Measurements from ENCODE around the gene CFAP70. TPM values are rescaled to one million over a fixed set of nuclear protein-coding genes. Genes with fewer than 3 reads are reported as not detected.

Gene CFAP70
- total RNA-seq, 6 donors from 2014 or later, result 1.2 to 54.1 (median 8.6) TPM

DNA sequence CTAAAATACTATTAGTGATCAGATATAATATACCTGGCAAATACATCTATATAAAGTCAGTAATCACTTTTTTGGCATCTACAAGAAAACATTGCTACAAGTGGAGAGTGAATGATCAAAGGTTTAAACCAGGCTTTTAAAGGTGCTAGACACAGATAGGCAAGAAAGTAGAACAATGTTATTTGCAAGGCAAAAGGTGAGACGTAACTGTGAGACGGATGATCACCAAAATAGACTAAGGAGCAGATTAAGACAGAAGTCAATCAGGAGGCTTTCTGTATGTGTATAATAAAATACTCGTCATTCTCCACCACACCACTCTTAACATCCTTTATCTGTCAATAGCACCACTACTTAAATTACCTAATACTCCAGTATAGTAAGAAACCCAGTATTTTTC is 46.9 kb upstream of the CFAP70 start:
- peaks cover 0 to 14% (median 5%) of the 10 kb centered on the region in 4 donors for H3K4me1 ChIP-seq
- no peak for ATAC-seq (ENCODE audit: low FRiP score in 2 of 2)
- no peak for DNase-seq
- H3K4me3 ChIP-seq, result no peak overlapping the region
- no peaks in the 10 kb centered on the region for H3K27me3 ChIP-seq
- WGBS, 2 donors, result 90 to 93% methylated on average over 3 of the region's 3 CpGs
- no peak overlapping the region for H3K27ac ChIP-seq
- H3K36me3 ChIP-seq, result peaks cover 0 to 9% (median 0%) of the 10 kb centered on the region in 4 donors
- H3K9me3 ChIP-seq, result no peaks in the 10 kb centered on the region
- TF ChIP-seq POLR2AphosphoS5 (IDR thresholded peaks at IDR 0.05), result no peak
- TF ChIP-seq POLR2A (IDR thresholded peaks at IDR 0.05), result no peak
- no peak for TF ChIP-seq EP300 (IDR thresholded peaks at IDR 0.05)
- TF ChIP-seq, protein P1, sequence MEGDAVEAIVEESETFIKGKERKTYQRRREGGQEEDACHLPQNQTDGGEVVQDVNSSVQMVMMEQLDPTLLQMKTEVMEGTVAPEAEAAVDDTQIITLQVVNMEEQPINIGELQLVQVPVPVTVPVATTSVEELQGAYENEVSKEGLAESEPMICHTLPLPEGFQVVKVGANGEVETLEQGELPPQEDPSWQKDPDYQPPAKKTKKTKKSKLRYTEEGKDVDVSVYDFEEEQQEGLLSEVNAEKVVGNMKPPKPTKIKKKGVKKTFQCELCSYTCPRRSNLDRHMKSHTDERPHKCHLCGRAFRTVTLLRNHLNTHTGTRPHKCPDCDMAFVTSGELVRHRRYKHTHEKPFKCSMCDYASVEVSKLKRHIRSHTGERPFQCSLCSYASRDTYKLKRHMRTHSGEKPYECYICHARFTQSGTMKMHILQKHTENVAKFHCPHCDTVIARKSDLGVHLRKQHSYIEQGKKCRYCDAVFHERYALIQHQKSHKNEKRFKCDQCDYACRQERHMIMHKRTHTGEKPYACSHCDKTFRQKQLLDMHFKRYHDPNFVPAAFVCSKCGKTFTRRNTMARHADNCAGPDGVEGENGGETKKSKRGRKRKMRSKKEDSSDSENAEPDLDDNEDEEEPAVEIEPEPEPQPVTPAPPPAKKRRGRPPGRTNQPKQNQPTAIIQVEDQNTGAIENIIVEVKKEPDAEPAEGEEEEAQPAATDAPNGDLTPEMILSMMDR (IDR thresholded peaks at IDR 0.05), result no peak

DNA sequence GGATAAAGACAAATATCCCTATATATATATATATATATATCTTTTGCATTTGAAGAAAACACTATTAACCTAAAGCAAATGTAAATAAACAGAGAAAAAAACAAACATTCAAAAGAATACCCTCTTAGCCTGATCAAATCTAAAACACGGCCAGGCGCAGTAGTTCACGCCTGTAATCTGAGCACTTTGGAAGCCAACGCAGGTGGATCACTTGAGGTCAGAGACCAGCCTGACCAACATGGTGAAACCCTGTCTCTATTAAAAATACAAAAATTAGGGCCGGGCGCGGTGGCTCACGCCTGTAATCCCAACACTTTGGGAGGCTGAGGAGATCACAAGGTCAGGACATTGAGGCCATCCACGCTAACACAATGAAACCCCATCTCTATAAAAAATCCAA is 46.0 kb upstream of the CFAP70 start:
- Histone ChIP-seq H3K36me3 (peaks cover 0 to 17% (median 0%) of the 10 kb centered on the region in 4 donors), H3K4me1 (peaks cover 0 to 14% (median 4%) of the 10 kb centered on the region in 4 donors), H3K4me3 (no peak overlapping the region), H3K9me3 (no peaks in the 10 kb centered on the region), H3K27ac (no peak overlapping the region), H3K27me3 (no peaks in the 10 kb centered on the region)
- no peak for TF ChIP-seq POLR2AphosphoS5 (IDR thresholded peaks at IDR 0.05)
- TF ChIP-seq EP300 (IDR thresholded peaks at IDR 0.05), result no peak
- TF ChIP-seq, protein P1 (IDR thresholded peaks at IDR 0.05), result no peak
- TF ChIP-seq POLR2A (IDR thresholded peaks at IDR 0.05), result no peak
- WGBS, 2 donors, result 94 to 95% methylated on average over 9 of the region's 9 CpGs
- ATAC-seq (ENCODE audit: low FRiP score in 2 of 2) (no peak), DNase-seq (no peak)

DNA sequence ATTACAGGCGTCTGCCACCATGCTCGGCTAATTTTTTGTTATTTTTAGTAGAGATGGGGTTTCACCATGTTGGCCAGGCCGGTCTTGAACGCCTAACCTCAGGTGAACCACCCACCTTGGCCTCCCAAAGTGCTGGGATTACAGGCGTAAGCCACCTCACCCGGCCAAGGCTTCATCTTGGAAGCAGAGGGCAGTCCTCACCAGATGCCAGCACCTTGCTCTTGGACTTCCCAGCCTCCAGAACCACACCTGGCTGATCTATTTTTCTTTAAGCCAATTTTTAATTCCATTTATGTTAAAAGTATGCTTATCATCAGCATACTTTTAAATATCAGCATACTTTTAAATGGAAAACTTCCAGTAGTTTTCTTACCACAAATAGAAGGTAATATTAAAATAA is 43.0 kb upstream of the CFAP70 start:
- no peaks in the 10 kb centered on the region for H3K9me3 ChIP-seq
- no peak for ATAC-seq (ENCODE audit: low FRiP score in 2 of 2)

DNA sequence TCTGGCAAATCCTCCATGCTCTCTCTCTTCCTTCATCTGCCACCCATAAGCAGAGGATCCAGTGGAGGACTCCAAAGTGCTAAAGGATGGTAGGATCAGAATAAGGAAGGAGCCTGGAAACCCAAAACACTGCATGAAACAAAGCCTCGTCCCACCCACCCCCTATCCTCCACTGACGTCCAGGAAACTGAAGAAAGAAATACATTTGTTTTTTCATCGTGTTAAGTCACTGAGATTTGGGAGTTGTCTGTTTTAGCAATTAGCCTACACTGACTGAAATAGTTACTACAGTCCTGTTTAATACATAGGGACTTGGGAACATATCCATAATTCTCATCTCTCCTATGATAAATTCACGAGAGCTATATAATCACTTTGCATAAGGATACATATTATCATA is 40.4 kb upstream of the CFAP70 start:
- 80 to 85% methylated on average over 4 of the region's 4 CpGs for WGBS, 2 donors
- no peak for DNase-seq

More for the DNA sequence above, 43.0 kb upstream of the CFAP70 start:
- H3K36me3 ChIP-seq, result peaks cover 5 to 38% (median 12%) of the 10 kb centered on the region in 4 donors
- DNase-seq, result no peak
- 94 to 98% methylated on average over 6 of the region's 6 CpGs for WGBS, 2 donors
- peaks cover 0 to 14% (median 0%) of the 10 kb centered on the region in 4 donors for H3K4me1 ChIP-seq
- H3K27me3 ChIP-seq, result no peaks in the 10 kb centered on the region
- H3K27ac ChIP-seq, result no peak overlapping the region
- TF ChIP-seq EP300 (IDR thresholded peaks at IDR 0.05), result no peak
- TF ChIP-seq, protein P1 (IDR thresholded peaks at IDR 0.05), result no peak
- no peak for TF ChIP-seq POLR2A (IDR thresholded peaks at IDR 0.05)
- no peak for TF ChIP-seq POLR2AphosphoS5 (IDR thresholded peaks at IDR 0.05)
- no peak overlapping the region for H3K4me3 ChIP-seq

More for the DNA sequence above, 40.4 kb upstream of the CFAP70 start:
- H3K4me3 ChIP-seq, result no peak overlapping the region
- no peaks in the 10 kb centered on the region for H3K27me3 ChIP-seq
- no peak overlapping the region for H3K27ac ChIP-seq
- ATAC-seq (ENCODE audit: low FRiP score in 2 of 2), result no peak
- peaks cover 19 to 61% (median 26%) of the 10 kb centered on the region in 4 donors for H3K36me3 ChIP-seq
- H3K4me1 ChIP-seq, result no peaks in the 10 kb centered on the region
- TF ChIP-seq, protein P1 (IDR thresholded peaks at IDR 0.05), result no peak
- TF ChIP-seq EP300 (IDR thresholded peaks at IDR 0.05), result no peak
- TF ChIP-seq POLR2A (IDR thresholded peaks at IDR 0.05), result no peak
- no peak for TF ChIP-seq POLR2AphosphoS5 (IDR thresholded peaks at IDR 0.05)
- no peaks in the 10 kb centered on the region for H3K9me3 ChIP-seq
